Nephron (organoid): ENCODE data around the gene ELOVL5.
A peak's percentile ranks its signal among the peaks of the same experiment; 100 is the strongest.

Experiments used
- H3K27ac Mint-ChIP-seq, 3 experiments: 2 replicates each; pipeline ENCODE4 v1.8.0; 2020; ENCODE audit warnings: mixed read lengths in 3 of 3, mild to moderate bottlenecking in 2 of 3, moderate library complexity in 1 of 3
- H3K27me3 Mint-ChIP-seq: 2 replicates; pipeline ENCODE4 v1.8.0; 2021; ENCODE audit warnings: low read depth, mild to moderate bottlenecking, moderate library complexity, mixed read lengths
- H3K36me3 Mint-ChIP-seq: 2 replicates; pipeline ENCODE4 v1.8.0; 2020; ENCODE audit warnings: low read depth, mixed read lengths
- H3K4me1 Mint-ChIP-seq: 2 replicates; pipeline ENCODE4 v1.8.0; 2020; ENCODE audit warnings: mixed read lengths
- H3K4me3 Mint-ChIP-seq, 3 experiments: 2 replicates each; pipeline ENCODE4 v1.8.0; 2020; ENCODE audit warnings: mild to moderate bottlenecking in 3 of 3, mixed read lengths in 3 of 3, moderate library complexity in 2 of 3
- H3K9me3 Mint-ChIP-seq: 2 replicates; pipeline ENCODE4 v1.8.0; 2020; ENCODE audit warnings: mixed read lengths
- CTCF ChIP-seq, 3 experiments: fragments of 200-600 bp; sonication (generic); IDR thresholded peaks; one replicate each; pipeline ENCODE4 v1.5.0; 2021; ENCODE audit warnings: antibody characterized with exemption in 3 of 3; ENCODE audit not compliant: unreplicated experiment in 3 of 3

The ELOVL5 gene

GRCh38 chr6:53382421-53382820, 33.7 kb upstream of the ELOVL5 start:
- H3K27me3 Mint-ChIP-seq, result peaks cover 3% of the 10 kb centered on the region
- no peaks in the 10 kb centered on the region for H3K36me3 Mint-ChIP-seq
- H3K4me3 Mint-ChIP-seq, result no peak overlapping the region
- no peak overlapping the region for H3K27ac Mint-ChIP-seq
- H3K9me3 Mint-ChIP-seq, result peaks cover 18% of the 10 kb centered on the region
- no peak for TF ChIP-seq CTCF (IDR thresholded peaks at IDR 0.05; ENCODE audit: unreplicated experiment in 3 of 3)
- peaks cover 5% of the 10 kb centered on the region for H3K4me1 Mint-ChIP-seq

- Mint-ChIP-seq H3K9me3 (no peaks in the 10 kb centered on the region), H3K36me3 (no peaks in the 10 kb centered on the region), H3K27ac (peak overlapping the region in 1 of 3 experiments; percentile 15), H3K27me3 (no peaks in the 10 kb centered on the region), H3K4me1 (peaks cover 6% of the 10 kb centered on the region), H3K4me3 (no peak overlapping the region)
- TF ChIP-seq CTCF (IDR thresholded peaks at IDR 0.05; ENCODE audit: unreplicated experiment in 3 of 3), result no peak
Measured at GRCh38 chr6:53378208-53378607, 29.5 kb upstream of the ELOVL5 start.

GRCh38 chr6:53377793-53378192, 29.0 kb upstream of the ELOVL5 start:
- no peaks in the 10 kb centered on the region for H3K36me3 Mint-ChIP-seq
- no peak for TF ChIP-seq CTCF (IDR thresholded peaks at IDR 0.05; ENCODE audit: unreplicated experiment in 3 of 3)
- H3K4me1 Mint-ChIP-seq, result peaks cover 6% of the 10 kb centered on the region
- H3K9me3 Mint-ChIP-seq, result no peaks in the 10 kb centered on the region
- H3K27ac Mint-ChIP-seq, result peak overlapping the region in 2 of 3 experiments; percentile 17 to 71
- H3K4me3 Mint-ChIP-seq, result no peak overlapping the region
- no peaks in the 10 kb centered on the region for H3K27me3 Mint-ChIP-seq

- no peak overlapping the region for H3K4me3 Mint-ChIP-seq
- H3K27me3 Mint-ChIP-seq, result no peaks in the 10 kb centered on the region
- H3K9me3 Mint-ChIP-seq, result no peaks in the 10 kb centered on the region
- H3K4me1 Mint-ChIP-seq, result peaks cover 6% of the 10 kb centered on the region
- H3K27ac Mint-ChIP-seq, result peak overlapping the region in 2 of 3 experiments; percentile 10 to 71
- no peak for TF ChIP-seq CTCF (IDR thresholded peaks at IDR 0.05; ENCODE audit: unreplicated experiment in 3 of 3)
- H3K36me3 Mint-ChIP-seq, result no peaks in the 10 kb centered on the region
Measured at GRCh38 chr6:53377289-53377688, 28.5 kb upstream of the ELOVL5 start.

DNA sequence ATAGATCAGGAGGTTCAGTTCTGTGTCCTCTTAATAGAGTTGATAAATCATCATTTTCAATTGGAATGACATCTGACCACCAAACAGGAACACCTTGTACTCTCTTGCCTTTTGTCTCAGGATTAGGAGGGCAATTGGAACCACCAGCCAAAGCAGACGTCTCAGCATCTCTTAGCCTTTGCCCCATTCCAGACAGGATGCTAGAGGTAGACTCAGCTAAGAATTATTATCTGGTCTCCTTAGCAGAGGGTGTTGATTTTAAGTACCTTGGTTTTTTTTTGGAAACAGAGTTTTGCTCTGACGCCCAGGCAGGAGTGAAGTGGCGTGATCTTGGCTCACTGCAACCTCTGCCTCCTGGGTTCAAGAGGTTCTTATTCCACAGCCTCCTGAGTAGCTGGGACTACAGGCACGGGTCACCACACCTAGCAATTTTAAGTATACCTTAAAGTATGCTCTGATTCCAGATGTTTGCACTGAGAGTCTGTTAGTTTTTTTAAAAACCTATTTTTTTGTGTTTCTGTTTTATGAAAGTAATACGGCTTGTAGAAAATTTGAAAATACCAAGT, 28.0 kb upstream of the ELOVL5 start:
- Mint-ChIP-seq H3K27me3 (no peaks in the 10 kb centered on the region), H3K27ac (peak overlapping the region in 1 of 3 experiments; percentile 55), H3K9me3 (no peaks in the 10 kb centered on the region), H3K36me3 (no peaks in the 10 kb centered on the region), H3K4me3 (no peak overlapping the region), H3K4me1 (peaks cover 6% of the 10 kb centered on the region)
- no peak for TF ChIP-seq CTCF (IDR thresholded peaks at IDR 0.05; ENCODE audit: unreplicated experiment in 3 of 3)

DNA sequence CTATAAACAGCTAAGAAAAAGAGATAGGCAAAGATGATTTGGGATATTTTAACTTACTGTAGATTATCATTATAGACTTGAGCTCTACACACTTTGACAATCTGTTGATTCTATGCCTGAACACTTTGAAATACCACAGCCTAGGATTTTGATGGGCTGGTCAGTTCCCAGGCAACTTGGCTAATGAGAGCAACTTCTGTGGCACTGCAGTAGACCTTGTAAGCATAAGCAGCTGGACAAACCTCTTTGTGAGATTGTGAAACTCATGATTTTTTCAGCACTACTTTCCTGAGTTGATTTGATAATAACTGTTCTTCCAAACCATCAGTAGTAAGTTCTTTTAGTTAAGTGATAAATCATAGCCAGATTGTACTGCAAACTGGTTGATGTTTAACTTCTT, 27.1 kb upstream of the ELOVL5 start:
- H3K27me3 Mint-ChIP-seq, result no peaks in the 10 kb centered on the region
- peak overlapping the region in 1 of 3 experiments; percentile 55 for H3K27ac Mint-ChIP-seq
- H3K4me1 Mint-ChIP-seq, result peaks cover 6% of the 10 kb centered on the region
- H3K4me3 Mint-ChIP-seq, result no peak overlapping the region
- H3K9me3 Mint-ChIP-seq, result no peaks in the 10 kb centered on the region
- no peak for TF ChIP-seq CTCF (IDR thresholded peaks at IDR 0.05; ENCODE audit: unreplicated experiment in 3 of 3)
- no peaks in the 10 kb centered on the region for H3K36me3 Mint-ChIP-seq
